Gastroesophageal sphincter (tissue), 4 donors: ENCODE results near the gene MAPK6. TPM values are rescaled to one million over a fixed set of nuclear protein-coding genes. Genes with fewer than 3 reads are reported as not detected.
A peak's percentile ranks its signal among the peaks of the same experiment; 100 is the strongest.

Source experiments
- ATAC-seq: fragments of 150-250 bp; one replicate; pipeline ENCODE4 v1.9.1; 2016; ENCODE audit warnings: mild to moderate bottlenecking, moderate library complexity
- H3K27ac ChIP-seq, 4 donors: fragments of 200-600 bp; sonication (generic) in 3 of 4; 1 replicate in 3 of 4; 2 replicates in 1 of 4; pipeline ENCODE4 v1.5.1; 2016 to 2019
- H3K27me3 ChIP-seq: fragments of 200-600 bp; sonication (generic); one replicate; pipeline ENCODE4 v1.5.1; 2019
- H3K36me3 ChIP-seq, 2 donors: fragments of 200-600 bp; sonication (generic); one replicate each; pipeline ENCODE4 v1.5.1; 2019; ENCODE audit warnings: control low read depth in 1 of 2
- H3K4me1 ChIP-seq, 3 donors: fragments of 200-600 bp; sonication (generic); 1 replicate in 2 of 3; 2 replicates in 1 of 3; pipeline ENCODE4 v1.5.1; 2016 to 2019; ENCODE audit warnings: control low read depth in 2 of 3
- H3K4me3 ChIP-seq, 2 donors: fragments of 200-600 bp; sonication (generic); one replicate each; pipeline ENCODE4 v1.5.1; 2019; ENCODE audit warnings: mild to moderate bottlenecking in 1 of 2, moderate library complexity in 1 of 2
- H3K9me3 ChIP-seq, 3 donors: fragments of 200-600 bp; sonication (generic); one replicate each; pipeline ENCODE4 v1.5.1; 2017 to 2019; ENCODE audit warnings: control low read depth in 2 of 3
- CTCF ChIP-seq, 4 experiments: fragments of 200-600 bp in 2 of 4; fragments of 450-650 bp in 2 of 4; sonication (generic) in 1 of 4; IDR thresholded peaks; one replicate each; pipeline ENCODE4 v1.5.1; 2017 to 2019; ENCODE audit warnings: antibody characterized with exemption in 4 of 4, mild to moderate bottlenecking in 2 of 4, moderate library complexity in 2 of 4
- EP300 ChIP-seq: sonication (generic); formaldehyde crosslinking; IDR thresholded peaks from one replicate; pipeline ENCODE4 v1.6.1; 2017; ENCODE audit warnings: antibody characterized with exemption, mild to moderate bottlenecking
- POLR2A ChIP-seq, 2 donors: fragments of 450-650 bp; IDR thresholded peaks; one replicate each; pipeline ENCODE4 v1.6.1; 2017; ENCODE audit warnings: antibody characterized with exemption in 2 of 2, mild to moderate bottlenecking in 2 of 2, moderate library complexity in 1 of 2
- POLR2AphosphoS5 ChIP-seq: sonication (generic); formaldehyde crosslinking; IDR thresholded peaks from one replicate; pipeline ENCODE4 v1.6.1; 2017; ENCODE audit warnings: antibody characterized with exemption
- WGBS, 2 donors: methylation state at CpG; one replicate each; pipeline ENCODE4 v1.1.5; 2018; ENCODE audit warnings: low coverage in 1 of 2; 5-methylcytosine and 5-hydroxymethylcytosine counted together
- total RNA-seq, 4 donors: library from RNA; depleted of rRNA; stranded (reverse); fragments of >200 nt; gene quantifications; one replicate each; pipeline ENCODE4 v1.1.0, GENCODE V29; 2016

Gene MAPK6
- total RNA-seq, 4 donors from 2014 or later = 17.5 to 22.5 (median 20.7) TPM

GRCh38 chr15:52069559-52069958, 50.5 kb downstream of the MAPK6 start:
- Histone ChIP-seq H3K27me3 (no peaks in the 10 kb centered on the region), H3K4me1 (no peaks in the 10 kb centered on the region), H3K4me3 (no peak overlapping the region), H3K27ac (no peak overlapping the region), H3K36me3 (peaks cover 2 to 14% of the 10 kb centered on the region in 2 donors), H3K9me3 (no peaks in the 10 kb centered on the region)
- no peak for TF ChIP-seq CTCF (IDR thresholded peaks at IDR 0.05)
- TF ChIP-seq POLR2A (IDR thresholded peaks at IDR 0.05) = no peak
- no peak for TF ChIP-seq EP300
- TF ChIP-seq POLR2AphosphoS5 = no peak
- no peak for ATAC-seq
- 64 to 83% methylated on average over 2 to 3 of the region's 5 CpGs for WGBS, 2 donors

GRCh38 chr15:52071570-52071969, 52.6 kb downstream of the MAPK6 start:
- no peaks in the 10 kb centered on the region for H3K27me3 ChIP-seq
- TF ChIP-seq CTCF (IDR thresholded peaks at IDR 0.05) (no peak), POLR2AphosphoS5 (no peak), EP300 (no peak), POLR2A (IDR thresholded peaks at IDR 0.05) (no peak)
- H3K9me3 ChIP-seq = no peaks in the 10 kb centered on the region
- no peaks in the 10 kb centered on the region for H3K4me1 ChIP-seq
- WGBS, 2 donors = 92 to 94% methylated on average over 4 to 7 of the region's 10 CpGs
- H3K27ac ChIP-seq = no peak overlapping the region
- no peak overlapping the region for H3K4me3 ChIP-seq
- no peak for ATAC-seq
- no peaks in the 10 kb centered on the region for H3K36me3 ChIP-seq

GRCh38 chr15:52076889-52077781, 58.1 kb downstream of the MAPK6 start:
- no peaks in the 10 kb centered on the region for H3K9me3 ChIP-seq
- H3K4me3 ChIP-seq = no peak overlapping the region
- ATAC-seq = no peak
- no peaks in the 10 kb centered on the region for H3K4me1 ChIP-seq
- TF ChIP-seq CTCF (IDR thresholded peaks at IDR 0.05) = no peak
- TF ChIP-seq EP300 = no peak
- WGBS, 2 donors = 80 to 92% methylated on average over 8 to 10 of the region's 11 CpGs
- no peaks in the 10 kb centered on the region for H3K36me3 ChIP-seq
- H3K27me3 ChIP-seq = no peaks in the 10 kb centered on the region
- no peak overlapping the region for H3K27ac ChIP-seq

- H3K4me3 ChIP-seq = no peak overlapping the region
Measured at GRCh38 chr15:52078197-52078875, 59.3 kb downstream of the MAPK6 start.

GRCh38 chr15:52078876-52079700, 60.1 kb downstream of the MAPK6 start:
- H3K4me3 ChIP-seq = no peak overlapping the region
- H3K27ac ChIP-seq = no peak overlapping the region
- TF ChIP-seq EP300 = no peak
- TF ChIP-seq CTCF (IDR thresholded peaks at IDR 0.05) = peak; percentile 69 to 85 (median 76)
- ATAC-seq = peak; percentile 67
- no peaks in the 10 kb centered on the region for H3K4me1 ChIP-seq
- no peaks in the 10 kb centered on the region for H3K36me3 ChIP-seq
- 46 to 58% methylated on average over 7 to 11 of the region's 13 CpGs for WGBS, 2 donors
- no peaks in the 10 kb centered on the region for H3K27me3 ChIP-seq
- H3K9me3 ChIP-seq = no peaks in the 10 kb centered on the region

More at GRCh38 chr15:52078197-52078875, 59.3 kb downstream of the MAPK6 start:
- no peak overlapping the region for H3K27ac ChIP-seq
- H3K27me3 ChIP-seq = no peaks in the 10 kb centered on the region
- H3K36me3 ChIP-seq = no peaks in the 10 kb centered on the region
- no peak for ATAC-seq
- 55 to 68% methylated on average over 3 to 6 of the region's 10 CpGs for WGBS, 2 donors
- TF ChIP-seq POLR2A (IDR thresholded peaks at IDR 0.05) = no peak
- H3K9me3 ChIP-seq = no peaks in the 10 kb centered on the region
- H3K4me1 ChIP-seq = no peaks in the 10 kb centered on the region
